Effector CD8-positive, alpha-beta T cell (primary cell): ENCODE results near the gene SMYD3.
"Not testable (repeated sequence)": the region's sequence is repeated elsewhere in the genome, so short reads cannot be mapped to it uniquely, and the experiment has no call there.

ENCODE experiments used
- DNase-seq: peaks from one replicate; lab custom pipeline; 2025; lab: John Stamatoyannopoulos, UW

Gene SMYD3

GRCh38 chr1:246355411-246356230 is 151.5 kb downstream of the SMYD3 start:
- DNase-seq, result no peak

- DNase-seq, result no peak
These were observed 155.4 kb downstream of the SMYD3 start for GRCh38 chr1:246351721-246352120.

GRCh38 chr1:246350745-246351144 is 156.3 kb downstream of the SMYD3 start:
- DNase-seq, result no peak

- no peak for DNase-seq
These were observed 163.1 kb downstream of the SMYD3 start for GRCh38 chr1:246343937-246344336.

- no peak for DNase-seq
These were observed 163.8 kb downstream of the SMYD3 start for GRCh38 chr1:246343251-246343650.

GRCh38 chr1:246338546-246338945 is 168.5 kb downstream of the SMYD3 start:
- DNase-seq, result no peak

GRCh38 chr1:246338098-246338497 is 169.0 kb downstream of the SMYD3 start:
- DNase-seq, result no peak

- no peak for DNase-seq
These were observed 171.9 kb downstream of the SMYD3 start for GRCh38 chr1:246335151-246335550.

- no peak for DNase-seq
These were observed 173.2 kb downstream of the SMYD3 start for GRCh38 chr1:246333855-246334254.

- no peak for DNase-seq
These were observed 175.0 kb downstream of the SMYD3 start for GRCh38 chr1:246332078-246332477.

GRCh38 chr1:246329900-246330299 is 177.2 kb downstream of the SMYD3 start:
- no peak for DNase-seq

GRCh38 chr1:246329292-246329691 is 177.8 kb downstream of the SMYD3 start:
- not testable (repeated sequence) for DNase-seq

- DNase-seq, result no peak
These were observed 182.4 kb downstream of the SMYD3 start for GRCh38 chr1:246324711-246325110.

- DNase-seq, result not testable (repeated sequence)
These were observed 183.0 kb downstream of the SMYD3 start for GRCh38 chr1:246324033-246324432.

GRCh38 chr1:246320286-246320685 is 186.8 kb downstream of the SMYD3 start:
- DNase-seq, result no peak

GRCh38 chr1:246319083-246319714 is 187.9 kb downstream of the SMYD3 start:
- no peak for DNase-seq

- no peak for DNase-seq
These were observed 188.5 kb downstream of the SMYD3 start for GRCh38 chr1:246318622-246319021.

GRCh38 chr1:246318036-246318359 is 189.1 kb downstream of the SMYD3 start:
- DNase-seq, result no peak

- DNase-seq, result no peak
These were observed 189.6 kb downstream of the SMYD3 start for GRCh38 chr1:246317332-246318035.

GRCh38 chr1:246311461-246311860 is 195.6 kb downstream of the SMYD3 start:
- DNase-seq, result no peak

- DNase-seq, result no peak
These were observed 197.7 kb downstream of the SMYD3 start for GRCh38 chr1:246309247-246309884.

GRCh38 chr1:246308533-246309075 is 198.5 kb downstream of the SMYD3 start:
- DNase-seq, result no peak
